Measurements from ENCODE around the gene SPG7.

SPG7 gene

DNA sequence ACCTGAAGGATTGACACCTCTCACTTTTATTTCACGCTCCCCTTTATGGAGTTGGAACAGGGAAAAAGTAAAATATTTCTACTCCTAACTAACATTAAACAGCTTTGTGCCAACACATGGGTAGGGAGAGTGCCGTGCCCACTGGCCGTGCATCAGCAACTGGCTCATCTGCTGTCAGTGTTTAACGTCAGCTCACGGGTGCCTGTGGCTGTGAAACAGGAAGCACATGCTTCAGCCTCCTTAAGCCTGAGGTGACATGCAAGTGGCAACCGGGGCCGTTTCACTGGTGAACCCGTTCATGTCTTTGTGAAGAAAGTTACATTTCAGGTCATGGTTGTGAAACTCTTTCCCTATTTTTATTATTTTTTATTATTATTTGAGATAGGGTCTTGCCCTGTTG, 3.2 kb downstream of the SPG7 start:
- no peaks in the 10 kb centered on the region for H3K9me3 ChIP-seq (ENCODE audit: control insufficient read depth, low read length)
- H3K14ac ChIP-seq (ENCODE audit: low read length in 2 of 2) = no peak overlapping the region
- 94% methylated on average over 5 of the region's 8 CpGs for WGBS
- H2AK5ac ChIP-seq (ENCODE audit: low read length, severe bottlenecking) = no peak overlapping the region
- no peaks in the 10 kb centered on the region for H3K27me3 ChIP-seq (ENCODE audit: control insufficient read depth in 1 of 2, insufficient read depth in 1 of 2, low read length in 2 of 2)
- H2BK5ac ChIP-seq (ENCODE audit: low read depth, low read length, poor library complexity, severe bottlenecking) = no peak overlapping the region
- H4K91ac ChIP-seq (ENCODE audit: low read length) = no peak overlapping the region
- no peak for DNase-seq
- H3K4me2 ChIP-seq (ENCODE audit: low read length, poor library complexity, severe bottlenecking) = no peak overlapping the region
- peak overlapping the region; percentile 44 for H3K9ac ChIP-seq (ENCODE audit: low read length)
- no peak overlapping the region for H2BK12ac ChIP-seq (ENCODE audit: low read length in 2 of 2)
- no peak overlapping the region for H2BK15ac ChIP-seq (ENCODE audit: low read depth, poor library complexity, severe bottlenecking)
- peaks cover 26% of the 10 kb centered on the region for H3K79me1 ChIP-seq (replicated peaks; ENCODE audit: low read length, poor library complexity, severe bottlenecking)
- no peak overlapping the region for H3K4me3 ChIP-seq (ENCODE audit: insufficient read depth in 1 of 2, low read depth in 1 of 2, low read length in 2 of 2)
- H3K4ac ChIP-seq (ENCODE audit: low read depth in 1 of 2, low read length in 2 of 2) = no peak overlapping the region
- H2AFZ ChIP-seq (ENCODE audit: low read depth, low read length) = no peak overlapping the region
- H3K23ac ChIP-seq (ENCODE audit: low read length in 2 of 2) = no peak overlapping the region
- H3K36me3 ChIP-seq (ENCODE audit: control insufficient read depth in 1 of 2, insufficient read depth in 2 of 2, low read depth in 1 of 2, low read length in 2 of 2) = peaks cover 48 to 52% of the 10 kb centered on the region in 2 experiments
- peaks cover 18% of the 10 kb centered on the region for H3K4me1 ChIP-seq (ENCODE audit: control insufficient read depth, insufficient read depth, low read depth, low read length)
- H3K27ac ChIP-seq (ENCODE audit: low read length, poor library complexity, severe bottlenecking) = no peak overlapping the region
- H3K18ac ChIP-seq (ENCODE audit: low read depth in 1 of 2, low read length in 2 of 2) = no peak overlapping the region
- no peak overlapping the region for H2BK120ac ChIP-seq (ENCODE audit: low read depth, low read length)
- H4K8ac ChIP-seq (ENCODE audit: low read length) = no peak overlapping the region

DNA sequence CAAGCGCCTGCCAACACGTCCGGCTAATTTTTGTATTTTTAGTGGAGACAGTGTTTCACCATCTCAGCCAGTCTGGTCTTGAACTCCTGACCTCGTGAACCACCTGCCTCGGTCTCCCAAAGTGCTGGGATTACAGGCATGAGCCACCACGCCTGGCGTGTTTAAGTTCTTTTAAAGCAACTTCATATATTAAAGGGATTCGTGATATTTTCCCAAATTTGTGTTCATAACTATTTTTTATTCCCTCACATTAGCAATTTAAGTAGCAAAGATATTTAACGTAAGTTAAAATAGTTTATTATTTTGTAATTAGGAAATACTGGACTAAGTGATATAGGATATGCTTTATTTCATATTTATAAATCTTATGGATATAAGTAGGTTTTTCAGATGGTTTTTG, 4.2 kb downstream of the SPG7 start:
- Histone ChIP-seq H2AK5ac (ENCODE audit: low read length, severe bottlenecking) (no peak overlapping the region), H3K36me3 (ENCODE audit: control insufficient read depth in 1 of 2, insufficient read depth in 2 of 2, low read depth in 1 of 2, low read length in 2 of 2) (peaks cover 58 to 61% of the 10 kb centered on the region in 2 experiments), H3K18ac (ENCODE audit: low read depth in 1 of 2, low read length in 2 of 2) (no peak overlapping the region), H2BK12ac (ENCODE audit: low read length in 2 of 2) (no peak overlapping the region), H3K14ac (ENCODE audit: low read length in 2 of 2) (no peak overlapping the region), H3K4ac (ENCODE audit: low read depth in 1 of 2, low read length in 2 of 2) (no peak overlapping the region), H4K8ac (ENCODE audit: low read length) (no peak overlapping the region), H3K4me3 (ENCODE audit: insufficient read depth in 1 of 2, low read depth in 1 of 2, low read length in 2 of 2) (no peak overlapping the region), H3K23ac (ENCODE audit: low read length in 2 of 2) (no peak overlapping the region), H2BK120ac (ENCODE audit: low read depth, low read length) (no peak overlapping the region), H3K9ac (ENCODE audit: low read length) (no peak overlapping the region), H2BK5ac (ENCODE audit: low read depth, low read length, poor library complexity, severe bottlenecking) (no peak overlapping the region), H3K4me2 (ENCODE audit: low read length, poor library complexity, severe bottlenecking) (no peak overlapping the region), H3K9me3 (ENCODE audit: control insufficient read depth, low read length) (no peaks in the 10 kb centered on the region), H4K91ac (ENCODE audit: low read length) (no peak overlapping the region), H2BK15ac (ENCODE audit: low read depth, poor library complexity, severe bottlenecking) (no peak overlapping the region), H3K79me1 (replicated peaks; ENCODE audit: low read length, poor library complexity, severe bottlenecking) (peaks cover 28% of the 10 kb centered on the region), H2AFZ (ENCODE audit: low read depth, low read length) (no peak overlapping the region), H3K27me3 (ENCODE audit: control insufficient read depth in 1 of 2, insufficient read depth in 1 of 2, low read length in 2 of 2) (no peaks in the 10 kb centered on the region), H3K27ac (ENCODE audit: low read length, poor library complexity, severe bottlenecking) (no peak overlapping the region), H3K4me1 (ENCODE audit: control insufficient read depth, insufficient read depth, low read depth, low read length) (peaks cover 12% of the 10 kb centered on the region)
- WGBS = 96% methylated on average over 5 of the region's 9 CpGs
- DNase-seq = no peak

DNA sequence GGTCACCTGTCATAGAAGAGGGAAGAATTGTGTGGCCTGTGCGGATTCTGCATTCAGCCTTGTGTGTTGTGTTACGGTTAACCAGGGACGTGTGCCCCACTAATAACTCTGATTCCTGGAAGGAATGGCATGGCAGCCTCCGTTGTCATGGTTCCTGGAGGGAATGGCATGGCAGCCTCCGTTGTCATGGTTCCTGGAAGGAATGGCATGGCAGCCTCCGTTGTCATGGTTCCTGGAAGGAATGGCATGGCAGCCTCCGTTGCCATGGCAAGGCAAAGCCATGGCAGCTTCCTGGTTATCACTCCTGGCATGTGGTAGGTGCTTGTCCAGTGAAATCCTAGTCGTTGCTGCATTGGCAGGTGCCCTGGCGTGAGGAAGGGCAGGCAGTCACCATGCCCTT, 8.9 kb downstream of the SPG7 start:
- H2BK12ac ChIP-seq (ENCODE audit: low read length in 2 of 2) = no peak overlapping the region
- no peak overlapping the region for H2BK15ac ChIP-seq (ENCODE audit: low read depth, poor library complexity, severe bottlenecking)
- no peak overlapping the region for H2AK5ac ChIP-seq (ENCODE audit: low read length, severe bottlenecking)
- H3K4me3 ChIP-seq (ENCODE audit: insufficient read depth in 1 of 2, low read depth in 1 of 2, low read length in 2 of 2) = no peak overlapping the region
- no peak for DNase-seq
- H4K91ac ChIP-seq (ENCODE audit: low read length) = no peak overlapping the region
- H3K27me3 ChIP-seq (ENCODE audit: control insufficient read depth in 1 of 2, insufficient read depth in 1 of 2, low read length in 2 of 2) = no peaks in the 10 kb centered on the region
- no peak overlapping the region for H3K9ac ChIP-seq (ENCODE audit: low read length)
- H3K9me3 ChIP-seq (ENCODE audit: control insufficient read depth, low read length) = no peaks in the 10 kb centered on the region
- no peak overlapping the region for H2AFZ ChIP-seq (ENCODE audit: low read depth, low read length)
- H3K4ac ChIP-seq (ENCODE audit: low read depth in 1 of 2, low read length in 2 of 2) = no peak overlapping the region
- peaks cover 86 to 90% of the 10 kb centered on the region in 2 experiments for H3K36me3 ChIP-seq (ENCODE audit: control insufficient read depth in 1 of 2, insufficient read depth in 2 of 2, low read depth in 1 of 2, low read length in 2 of 2)
- no peak overlapping the region for H3K4me2 ChIP-seq (ENCODE audit: low read length, poor library complexity, severe bottlenecking)
- no peak overlapping the region for H3K23ac ChIP-seq (ENCODE audit: low read length in 2 of 2)
- no peak overlapping the region for H2BK5ac ChIP-seq (ENCODE audit: low read depth, low read length, poor library complexity, severe bottlenecking)
- H3K14ac ChIP-seq (ENCODE audit: low read length in 2 of 2) = no peak overlapping the region
- no peaks in the 10 kb centered on the region for H3K4me1 ChIP-seq (ENCODE audit: control insufficient read depth, insufficient read depth, low read depth, low read length)
- 83% methylated on average over 9 of the region's 9 CpGs for WGBS
- H2BK120ac ChIP-seq (ENCODE audit: low read depth, low read length) = no peak overlapping the region
- no peak overlapping the region for H3K18ac ChIP-seq (ENCODE audit: low read depth in 1 of 2, low read length in 2 of 2)
- no peak overlapping the region for H4K8ac ChIP-seq (ENCODE audit: low read length)
- no peak overlapping the region for H3K27ac ChIP-seq (ENCODE audit: low read length, poor library complexity, severe bottlenecking)
- H3K79me1 ChIP-seq (replicated peaks; ENCODE audit: low read length, poor library complexity, severe bottlenecking) = peaks cover 36% of the 10 kb centered on the region

DNA sequence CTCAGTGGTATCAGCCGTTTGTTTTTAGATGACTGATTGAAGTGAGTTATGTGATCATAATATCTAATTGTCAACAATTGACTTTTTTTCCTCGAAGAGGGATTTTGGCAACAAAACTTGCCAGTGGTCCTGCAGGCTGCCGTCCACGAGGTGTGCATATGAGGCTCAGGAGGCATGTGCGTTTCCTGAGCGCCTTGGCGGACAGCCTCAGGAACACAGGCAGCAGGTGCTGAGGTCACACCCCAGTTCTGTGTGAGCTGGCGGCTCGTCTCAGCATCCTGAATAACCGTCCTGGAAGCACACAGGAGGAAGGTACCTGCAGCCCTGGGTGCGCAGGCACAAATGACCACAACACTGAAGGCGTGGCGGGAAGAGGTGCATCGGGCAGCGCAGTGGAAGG, 11.7 kb downstream of the SPG7 start:
- no peak for DNase-seq
- Histone ChIP-seq H4K8ac (ENCODE audit: low read length) (no peak overlapping the region), H3K23ac (ENCODE audit: low read length in 2 of 2) (no peak overlapping the region), H3K4me1 (ENCODE audit: control insufficient read depth, insufficient read depth, low read depth, low read length) (no peaks in the 10 kb centered on the region), H3K79me1 (replicated peaks; ENCODE audit: low read length, poor library complexity, severe bottlenecking) (peaks cover 46% of the 10 kb centered on the region), H3K18ac (ENCODE audit: low read depth in 1 of 2, low read length in 2 of 2) (no peak overlapping the region), H4K91ac (ENCODE audit: low read length) (no peak overlapping the region), H2BK120ac (ENCODE audit: low read depth, low read length) (no peak overlapping the region), H3K4me3 (ENCODE audit: insufficient read depth in 1 of 2, low read depth in 1 of 2, low read length in 2 of 2) (no peak overlapping the region), H3K27me3 (ENCODE audit: control insufficient read depth in 1 of 2, insufficient read depth in 1 of 2, low read length in 2 of 2) (no peaks in the 10 kb centered on the region), H3K27ac (ENCODE audit: low read length, poor library complexity, severe bottlenecking) (no peak overlapping the region), H2BK15ac (ENCODE audit: low read depth, poor library complexity, severe bottlenecking) (no peak overlapping the region), H3K4ac (ENCODE audit: low read depth in 1 of 2, low read length in 2 of 2) (no peak overlapping the region), H3K9ac (ENCODE audit: low read length) (no peak overlapping the region), H3K36me3 (ENCODE audit: control insufficient read depth in 1 of 2, insufficient read depth in 2 of 2, low read depth in 1 of 2, low read length in 2 of 2) (peaks cover 90 to 96% of the 10 kb centered on the region in 2 experiments), H3K9me3 (ENCODE audit: control insufficient read depth, low read length) (no peaks in the 10 kb centered on the region), H3K14ac (ENCODE audit: low read length in 2 of 2) (no peak overlapping the region), H2BK5ac (ENCODE audit: low read depth, low read length, poor library complexity, severe bottlenecking) (no peak overlapping the region), H3K4me2 (ENCODE audit: low read length, poor library complexity, severe bottlenecking) (no peak overlapping the region), H2BK12ac (ENCODE audit: low read length in 2 of 2) (no peak overlapping the region), H2AK5ac (ENCODE audit: low read length, severe bottlenecking) (no peak overlapping the region), H2AFZ (ENCODE audit: low read depth, low read length) (no peak overlapping the region)
- WGBS = 98% methylated on average over 14 of the region's 15 CpGs
